Subcutaneous adipose tissue (tissue), 4 donors: ENCODE results near the gene UBE4A. TPM values are rescaled to one million over a fixed set of nuclear protein-coding genes. Genes with fewer than 3 reads are reported as not detected.

Experiments
- total RNA-seq, 4 donors: library from RNA; depleted of rRNA; stranded (reverse); fragments of >200 nt; gene quantifications; one replicate each; pipeline ENCODE4 v1.1.0, GENCODE V29; 2016
- TF ChIP-seq, protein P1 (sequence below): fragments of 450-650 bp; IDR thresholded peaks from one replicate; pipeline ENCODE4 v1.5.1; 2016; ENCODE audit warnings: low read depth, mild to moderate bottlenecking, control low read depth, antibody characterized with exemption, moderate library complexity

Gene UBE4A, protein sequence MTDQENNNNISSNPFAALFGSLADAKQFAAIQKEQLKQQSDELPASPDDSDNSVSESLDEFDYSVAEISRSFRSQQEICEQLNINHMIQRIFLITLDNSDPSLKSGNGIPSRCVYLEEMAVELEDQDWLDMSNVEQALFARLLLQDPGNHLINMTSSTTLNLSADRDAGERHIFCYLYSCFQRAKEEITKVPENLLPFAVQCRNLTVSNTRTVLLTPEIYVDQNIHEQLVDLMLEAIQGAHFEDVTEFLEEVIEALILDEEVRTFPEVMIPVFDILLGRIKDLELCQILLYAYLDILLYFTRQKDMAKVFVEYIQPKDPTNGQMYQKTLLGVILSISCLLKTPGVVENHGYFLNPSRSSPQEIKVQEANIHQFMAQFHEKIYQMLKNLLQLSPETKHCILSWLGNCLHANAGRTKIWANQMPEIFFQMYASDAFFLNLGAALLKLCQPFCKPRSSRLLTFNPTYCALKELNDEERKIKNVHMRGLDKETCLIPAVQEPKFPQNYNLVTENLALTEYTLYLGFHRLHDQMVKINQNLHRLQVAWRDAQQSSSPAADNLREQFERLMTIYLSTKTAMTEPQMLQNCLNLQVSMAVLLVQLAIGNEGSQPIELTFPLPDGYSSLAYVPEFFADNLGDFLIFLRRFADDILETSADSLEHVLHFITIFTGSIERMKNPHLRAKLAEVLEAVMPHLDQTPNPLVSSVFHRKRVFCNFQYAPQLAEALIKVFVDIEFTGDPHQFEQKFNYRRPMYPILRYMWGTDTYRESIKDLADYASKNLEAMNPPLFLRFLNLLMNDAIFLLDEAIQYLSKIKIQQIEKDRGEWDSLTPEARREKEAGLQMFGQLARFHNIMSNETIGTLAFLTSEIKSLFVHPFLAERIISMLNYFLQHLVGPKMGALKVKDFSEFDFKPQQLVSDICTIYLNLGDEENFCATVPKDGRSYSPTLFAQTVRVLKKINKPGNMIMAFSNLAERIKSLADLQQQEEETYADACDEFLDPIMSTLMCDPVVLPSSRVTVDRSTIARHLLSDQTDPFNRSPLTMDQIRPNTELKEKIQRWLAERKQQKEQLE
- total RNA-seq, result 10 to 100 TPM; 44.8 to 57.7 (median 45.8) TPM

DNA sequence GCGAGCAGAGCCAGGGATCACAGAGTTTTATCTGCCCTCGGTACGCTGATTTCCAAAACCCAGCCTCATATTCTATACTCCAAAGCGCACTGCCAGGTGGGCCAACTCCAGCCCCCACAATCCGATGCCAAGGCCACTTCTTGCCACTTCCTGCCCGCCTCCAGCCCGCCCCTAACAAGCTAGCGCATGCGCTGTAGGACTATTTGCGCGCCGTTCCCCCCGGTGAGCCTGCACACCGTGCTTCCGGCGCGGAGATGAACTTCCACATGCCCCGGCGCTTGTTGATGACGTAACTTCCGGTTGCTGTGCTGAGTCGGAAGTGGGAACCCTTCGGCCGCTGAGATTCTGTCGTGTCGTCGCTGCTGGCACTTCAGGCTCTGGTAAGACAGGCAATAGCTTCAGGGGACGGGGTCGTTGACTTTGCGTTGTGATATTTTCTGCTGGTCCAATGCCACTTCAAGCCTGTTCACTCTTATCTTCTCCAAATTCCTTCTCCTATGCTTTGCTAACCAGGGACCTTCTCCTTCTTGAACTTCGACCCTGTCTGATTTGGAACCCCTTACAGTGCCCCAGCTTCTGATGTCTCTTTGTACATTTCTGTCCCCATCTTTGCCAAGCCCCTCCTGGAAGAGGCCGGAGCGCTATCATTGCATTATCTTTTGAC is at the start of gene UBE4A:
UBE4A (plus strand) TSS at position 306 of the 664 bp plus-strand sequence. CDS start 5,481 bp downstream, outside the sequence.
- TF ChIP-seq, protein P1, sequence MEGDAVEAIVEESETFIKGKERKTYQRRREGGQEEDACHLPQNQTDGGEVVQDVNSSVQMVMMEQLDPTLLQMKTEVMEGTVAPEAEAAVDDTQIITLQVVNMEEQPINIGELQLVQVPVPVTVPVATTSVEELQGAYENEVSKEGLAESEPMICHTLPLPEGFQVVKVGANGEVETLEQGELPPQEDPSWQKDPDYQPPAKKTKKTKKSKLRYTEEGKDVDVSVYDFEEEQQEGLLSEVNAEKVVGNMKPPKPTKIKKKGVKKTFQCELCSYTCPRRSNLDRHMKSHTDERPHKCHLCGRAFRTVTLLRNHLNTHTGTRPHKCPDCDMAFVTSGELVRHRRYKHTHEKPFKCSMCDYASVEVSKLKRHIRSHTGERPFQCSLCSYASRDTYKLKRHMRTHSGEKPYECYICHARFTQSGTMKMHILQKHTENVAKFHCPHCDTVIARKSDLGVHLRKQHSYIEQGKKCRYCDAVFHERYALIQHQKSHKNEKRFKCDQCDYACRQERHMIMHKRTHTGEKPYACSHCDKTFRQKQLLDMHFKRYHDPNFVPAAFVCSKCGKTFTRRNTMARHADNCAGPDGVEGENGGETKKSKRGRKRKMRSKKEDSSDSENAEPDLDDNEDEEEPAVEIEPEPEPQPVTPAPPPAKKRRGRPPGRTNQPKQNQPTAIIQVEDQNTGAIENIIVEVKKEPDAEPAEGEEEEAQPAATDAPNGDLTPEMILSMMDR, result no peak

DNA sequence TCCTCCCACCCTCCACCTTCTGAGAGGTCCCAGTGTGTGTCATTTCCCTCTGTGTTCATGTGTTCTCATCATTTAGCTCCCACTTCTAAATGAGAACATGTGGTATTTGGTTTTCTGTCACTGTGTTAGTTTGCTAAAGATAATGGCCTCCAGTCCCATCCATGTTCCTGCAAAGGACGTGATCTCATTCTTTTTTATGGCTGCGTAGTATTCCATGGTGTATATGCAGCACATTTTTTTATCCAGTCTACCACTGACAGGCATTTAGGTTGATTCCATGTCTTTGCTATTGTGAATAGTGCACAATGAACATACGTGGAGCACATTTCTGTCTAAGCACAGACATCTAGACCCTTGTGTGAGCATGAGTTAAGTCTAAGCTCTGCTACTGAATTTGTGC is 49.1 kb upstream of the UBE4A start:
- TF ChIP-seq, protein P1, result no peak

DNA sequence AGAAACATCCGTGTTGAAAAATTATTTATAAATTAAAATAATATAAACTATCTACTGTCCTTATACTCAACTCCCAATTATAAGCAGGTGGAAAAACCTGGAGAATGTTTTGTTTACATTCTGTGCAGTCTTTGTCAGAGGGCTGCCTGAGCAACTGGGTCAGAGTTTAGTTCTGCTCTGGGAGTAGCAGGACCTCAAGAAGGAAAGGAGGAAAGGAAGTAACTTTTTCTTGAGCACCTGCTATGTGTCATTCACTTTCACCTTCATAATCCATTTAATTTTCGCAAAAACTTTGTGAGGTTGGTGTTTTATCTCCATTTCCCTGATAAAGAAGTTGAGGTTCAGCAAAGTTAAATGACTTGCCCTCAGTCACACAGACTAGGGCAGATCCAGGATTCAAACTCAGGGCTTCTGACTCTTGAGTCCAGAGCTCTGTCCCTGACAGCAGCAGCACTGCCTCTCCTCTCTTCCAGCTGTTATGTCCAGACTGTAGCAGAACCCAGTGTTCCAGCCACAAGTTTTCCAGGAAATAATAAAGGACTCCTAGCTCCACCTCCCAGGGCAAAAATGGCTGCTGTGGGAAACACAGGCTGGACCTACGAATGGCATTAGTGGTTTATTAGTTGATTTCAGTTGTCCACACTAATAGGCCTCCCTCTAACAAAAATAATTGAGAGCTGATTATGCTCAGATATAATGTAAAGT is 48.5 kb upstream of the UBE4A start:
- TF ChIP-seq, protein P1, result no peak

DNA sequence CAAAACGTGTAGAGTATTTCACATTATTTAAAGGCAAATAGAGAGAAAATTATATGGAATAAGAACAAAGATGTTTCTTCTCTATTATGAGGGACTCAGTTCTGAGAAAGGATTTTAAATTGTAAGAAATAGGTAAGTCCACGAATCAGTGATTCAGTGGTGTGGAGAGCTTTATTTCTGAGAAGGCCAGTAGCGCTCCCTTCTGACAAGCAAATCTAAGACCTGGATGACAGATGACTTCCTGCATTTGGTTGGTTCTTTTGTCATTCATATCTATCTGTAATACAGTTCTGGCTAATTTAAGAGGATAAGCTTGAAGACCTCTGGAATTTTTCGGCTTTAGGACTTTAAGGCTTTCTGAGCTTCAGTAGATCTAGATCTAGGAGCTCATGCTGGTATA is 47.9 kb upstream of the UBE4A start:
- TF ChIP-seq, protein P1, result no peak

DNA sequence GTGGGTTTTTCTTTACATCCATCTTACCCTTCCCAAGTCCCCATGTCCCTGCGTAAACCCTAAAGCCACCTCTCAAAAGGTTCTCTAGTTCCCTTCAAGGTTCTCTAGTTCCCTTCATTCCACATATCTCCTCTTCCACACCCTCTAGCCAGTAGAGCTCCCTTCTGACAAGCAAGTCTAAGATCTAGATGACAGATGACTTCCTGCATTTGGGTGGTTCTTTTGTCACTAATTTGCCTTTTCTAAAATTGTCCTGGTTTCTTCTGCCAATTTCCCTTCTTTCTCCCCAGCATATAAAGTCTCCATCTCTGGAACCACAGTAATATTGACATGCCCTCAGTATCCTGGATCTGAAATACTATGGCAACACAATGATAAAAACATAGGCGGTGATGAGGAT is 47.1 kb upstream of the UBE4A start:
- TF ChIP-seq, protein P1, result no peak

DNA sequence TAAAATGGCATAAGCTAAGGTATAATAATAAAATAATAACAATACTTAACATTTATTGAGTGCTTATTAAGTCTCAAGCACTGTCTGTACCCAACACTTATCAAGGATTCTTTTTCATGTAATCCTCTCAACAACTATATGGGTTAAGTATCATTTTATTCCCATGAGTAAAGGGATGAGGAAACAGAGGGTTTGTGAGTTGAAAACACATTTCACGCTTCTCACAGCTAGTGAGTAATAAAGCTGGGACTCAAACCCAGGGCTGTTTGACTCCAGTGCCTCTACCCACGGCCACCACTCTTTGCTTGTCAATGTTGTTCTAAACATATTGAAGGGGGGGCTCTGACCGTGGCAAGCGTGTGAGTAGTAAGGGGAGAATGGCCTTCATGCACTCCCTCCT is 46.2 kb upstream of the UBE4A start:
- TF ChIP-seq, protein P1, result no peak
